ENCODE results near the gene BICRA.

DNA sequence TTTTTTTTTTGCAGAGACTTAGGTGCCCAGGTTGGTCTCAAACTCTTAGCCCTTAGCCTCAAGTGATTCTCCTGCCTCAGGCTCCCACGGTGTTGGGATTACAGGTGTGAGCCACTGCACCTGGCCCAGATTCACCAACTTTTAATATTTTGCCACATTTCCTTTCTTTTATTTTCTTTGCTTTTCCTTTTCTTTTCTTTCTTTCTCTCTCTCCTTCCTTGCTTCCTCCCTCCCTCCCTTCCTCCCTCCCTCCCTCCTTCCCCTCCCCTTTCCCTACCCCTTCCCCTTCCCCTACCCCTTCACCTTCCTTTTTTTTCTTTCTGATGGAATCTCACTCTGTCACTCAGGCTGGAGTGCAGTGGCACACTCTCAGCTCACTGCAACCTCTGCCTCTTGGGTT lies 35.3 kb downstream of the BICRA start:
- TF ChIP-seq CTCF (IDR thresholded peaks at IDR 0.05): no peak
- TF ChIP-seq EZH2 (IDR thresholded peaks at IDR 0.05): no peak
- no peak for TF ChIP-seq EZH2phosphoT487 (IDR thresholded peaks at IDR 0.05)

All from neural progenitor cell (in vitro differentiated cells).